ENCODE data around the gene CCDC12.

DNA sequence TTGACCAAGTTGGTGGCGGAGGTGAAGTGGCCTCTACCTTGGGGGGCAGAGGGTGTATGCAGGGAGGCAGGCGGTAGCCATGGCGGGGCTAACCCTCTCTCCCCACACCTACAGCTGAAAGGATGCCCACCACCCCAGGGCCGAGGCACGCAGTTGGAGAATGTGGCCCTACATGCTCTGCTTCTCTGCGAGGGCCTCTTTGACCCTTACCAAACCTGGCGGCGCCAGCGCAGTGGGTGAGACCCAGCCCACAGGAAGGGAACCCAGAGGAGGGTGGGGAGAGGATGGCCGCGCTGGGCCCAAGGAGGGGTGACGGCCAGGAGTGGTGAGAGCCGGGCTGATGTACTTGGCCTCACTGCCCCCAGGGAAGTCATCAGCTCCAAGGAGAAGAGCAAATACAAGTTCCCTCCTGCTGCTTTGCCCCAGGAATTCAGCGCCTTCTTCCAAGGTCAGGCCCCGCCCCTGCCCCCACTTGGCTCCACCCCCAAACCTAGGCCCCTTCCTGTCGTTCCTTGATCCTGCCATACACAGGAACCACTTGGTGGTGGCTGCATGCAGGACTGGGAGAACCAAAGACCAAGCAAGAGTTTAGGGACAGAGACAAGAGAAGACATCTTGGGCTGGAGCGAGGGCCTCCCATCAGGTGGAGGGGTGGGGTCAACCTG lies 12.7 kb upstream of the CCDC12 start:
- TF ChIP-seq EZH2 (IDR thresholded peaks at IDR 0.05; ENCODE audit: low read length, unreplicated experiment) (no peak), EZH2phosphoT487 (IDR thresholded peaks at IDR 0.05; ENCODE audit: borderline replicate concordance, low read length) (no peak)
